ENCODE data around the gene SPESP1. TPM values are rescaled to one million over a fixed set of nuclear protein-coding genes. Genes with fewer than 3 reads are reported as not detected.

SPESP1 gene
- total RNA-seq, 4 donors from 2014 or later = 1.3 to 3.6 (median 1.6) TPM

DNA sequence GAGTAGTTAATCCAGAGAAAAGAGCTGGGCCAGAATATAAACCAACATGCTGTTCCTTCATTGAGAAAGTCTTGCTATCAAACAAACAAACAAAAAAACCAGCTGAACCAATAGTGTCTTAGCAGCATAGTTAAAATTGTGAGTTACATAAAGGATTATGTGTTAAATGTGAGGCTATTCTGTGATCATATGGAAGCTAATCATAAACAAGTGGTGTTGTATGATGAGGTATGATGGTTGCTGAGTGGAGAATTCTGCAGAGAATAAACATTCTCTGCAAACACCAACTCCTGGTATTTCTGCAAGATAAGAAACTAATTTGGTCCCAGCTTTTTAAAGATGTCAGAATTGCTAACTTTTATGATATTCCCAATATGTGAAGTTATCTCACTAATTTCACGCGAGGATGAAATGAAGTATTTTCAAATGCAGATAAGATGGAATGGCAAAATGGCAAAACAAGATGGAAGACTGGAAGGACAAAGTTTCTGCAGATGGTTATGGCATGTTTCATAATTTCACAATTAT, 22.9 kb upstream of the SPESP1 start:
- no peak for DNase-seq
- no peak overlapping the region for H3K4me3 ChIP-seq
- no peaks in the 10 kb centered on the region for H3K36me3 ChIP-seq
- intact Hi-C loops (cut with DNase I; ENCODE audit: low total_unique reads) = no loop called here
- H3K9me3 ChIP-seq = no peaks in the 10 kb centered on the region
- no peaks in the 10 kb centered on the region for H3K4me1 ChIP-seq
- in situ Hi-C loops (cut with MboI; ENCODE audit: low sequenced_read_pairs in 4 of 4) = no loop called here
- ATAC-seq = no peak
- peaks cover 0 to 2% (median 0%) of the 10 kb centered on the region in 3 donors for H3K27me3 ChIP-seq
- H3K27ac ChIP-seq = no peak overlapping the region
- TF ChIP-seq POLR2A (IDR thresholded peaks at IDR 0.05) (no peak), CTCF (IDR thresholded peaks at IDR 0.05 in 4 of 5, conservative IDR thresholded peaks at IDR 0.05 in 1 of 5) (no peak)

- Histone ChIP-seq H3K4me1 (no peaks in the 10 kb centered on the region), H3K27ac (no peak overlapping the region), H3K9me3 (no peaks in the 10 kb centered on the region), H3K36me3 (no peaks in the 10 kb centered on the region), H3K27me3 (no peaks in the 10 kb centered on the region), H3K4me3 (no peak overlapping the region)
- in situ Hi-C loops (cut with MboI; ENCODE audit: low sequenced_read_pairs in 4 of 4) = no loop called here
- ATAC-seq (no peak), DNase-seq (no peak)
- TF ChIP-seq POLR2A (IDR thresholded peaks at IDR 0.05) (no peak), CTCF (IDR thresholded peaks at IDR 0.05 in 4 of 5, conservative IDR thresholded peaks at IDR 0.05 in 1 of 5) (no peak)
- intact Hi-C loops (cut with DNase I; ENCODE audit: low total_unique reads) = no loop called here
These were observed 20.7 kb upstream of the SPESP1 start for GRCh38 chr15:68909601-68910100.

DNA sequence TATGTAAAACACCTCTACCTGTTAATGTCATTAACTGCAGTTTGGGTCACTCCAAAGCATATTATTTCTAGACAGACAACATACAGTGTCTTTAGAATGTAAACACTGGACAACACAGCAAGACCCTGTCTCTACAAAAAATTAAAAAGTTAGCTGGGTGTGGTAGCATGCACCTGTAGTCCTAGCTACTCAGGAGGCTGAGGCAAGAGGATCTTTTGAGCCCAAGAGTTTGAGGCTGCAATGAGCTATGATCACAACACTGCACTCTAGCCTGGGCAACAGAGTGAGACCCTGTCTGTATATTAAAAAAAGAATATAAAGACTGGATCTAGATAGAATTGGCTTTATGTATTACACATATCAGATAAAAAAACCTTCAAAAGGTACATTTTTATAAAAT, 20.0 kb upstream of the SPESP1 start:
- no peaks in the 10 kb centered on the region for H3K4me1 ChIP-seq
- in situ Hi-C loops (cut with MboI; ENCODE audit: low sequenced_read_pairs in 4 of 4) (no loop called here), intact Hi-C loops (cut with DNase I; ENCODE audit: low total_unique reads) (no loop called here)
- DNase-seq = no peak
- no peak for TF ChIP-seq POLR2A (IDR thresholded peaks at IDR 0.05)
- TF ChIP-seq CTCF (IDR thresholded peaks at IDR 0.05 in 4 of 5, conservative IDR thresholded peaks at IDR 0.05 in 1 of 5) = no peak
- no peaks in the 10 kb centered on the region for H3K27me3 ChIP-seq
- H3K9me3 ChIP-seq = no peaks in the 10 kb centered on the region
- H3K36me3 ChIP-seq = no peaks in the 10 kb centered on the region
- H3K4me3 ChIP-seq = no peak overlapping the region
- ATAC-seq = no peak
- no peak overlapping the region for H3K27ac ChIP-seq

DNA sequence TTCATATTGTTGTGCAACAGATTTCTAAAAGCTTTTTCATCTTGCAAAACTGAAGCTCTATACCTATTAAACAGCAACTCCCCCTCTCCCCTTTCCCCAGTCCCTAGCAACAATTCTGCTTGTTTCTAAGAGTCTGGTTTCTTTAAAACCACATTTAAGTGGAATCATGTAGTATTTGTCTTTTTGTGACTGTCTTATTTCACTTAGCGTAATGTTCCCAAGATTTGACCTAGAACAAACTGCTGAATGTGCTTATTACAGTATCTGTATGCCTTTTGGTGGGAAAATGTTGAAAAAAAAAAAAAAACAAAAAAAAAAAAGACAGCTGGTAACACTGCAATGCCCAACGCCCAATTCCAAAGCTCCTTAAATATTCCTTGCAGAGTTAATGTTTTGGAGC, 19.5 kb upstream of the SPESP1 start:
- Histone ChIP-seq H3K27me3 (peaks cover 0 to 3% (median 0%) of the 10 kb centered on the region in 3 donors), H3K4me1 (no peaks in the 10 kb centered on the region), H3K36me3 (no peaks in the 10 kb centered on the region), H3K9me3 (no peaks in the 10 kb centered on the region), H3K4me3 (no peak overlapping the region), H3K27ac (no peak overlapping the region)
- TF ChIP-seq POLR2A (IDR thresholded peaks at IDR 0.05) (no peak), CTCF (IDR thresholded peaks at IDR 0.05 in 4 of 5, conservative IDR thresholded peaks at IDR 0.05 in 1 of 5) (no peak)
- in situ Hi-C loops (cut with MboI; ENCODE audit: low sequenced_read_pairs in 4 of 4) (no loop called here), intact Hi-C loops (cut with DNase I; ENCODE audit: low total_unique reads) (no loop called here)
- no peak for DNase-seq
- ATAC-seq = no peak

- in situ Hi-C loops (cut with MboI; ENCODE audit: low sequenced_read_pairs in 4 of 4) (no loop called here), intact Hi-C loops (cut with DNase I; ENCODE audit: low total_unique reads) (no loop called here)
- Histone ChIP-seq H3K4me3 (no peak overlapping the region), H3K36me3 (no peaks in the 10 kb centered on the region), H3K27me3 (no peaks in the 10 kb centered on the region), H3K9me3 (no peaks in the 10 kb centered on the region), H3K27ac (no peak overlapping the region), H3K4me1 (no peaks in the 10 kb centered on the region)
- no peak for DNase-seq
- TF ChIP-seq CTCF (IDR thresholded peaks at IDR 0.05 in 4 of 5, conservative IDR thresholded peaks at IDR 0.05 in 1 of 5) (no peak), POLR2A (IDR thresholded peaks at IDR 0.05) (no peak)
- ATAC-seq = no peak
These were observed 8.4 kb upstream of the SPESP1 start for GRCh38 chr15:68921926-68922325.

Measured in gastrocnemius medialis (tissue), 4 donors.